Activated CD8-positive, alpha-beta T cell treated with anti-CD3 and anti-CD28 coated beads for 36 hours (primary cell): ENCODE data around the gene TLX3. TPM values are rescaled to one million over a fixed set of nuclear protein-coding genes. Genes with fewer than 3 reads are reported as not detected.

Source experiments
- ATAC-seq: fragments of 200-7000 bp; cut with Tn5 transposase; one replicate; pipeline ENCODE4 v1.10.0; 2021; ENCODE audit warnings: mild to moderate bottlenecking, moderate library complexity
- CTCF ChIA-PET: fragments of 350-600 bp; sonication (Branson Sonifier 250); formaldehyde crosslinking; loops from one replicate; lab custom pipeline; 2021; ENCODE audit warnings: antibody characterized with exemption; lab: Charles Lee
- POLR2A ChIA-PET: fragments of 350-600 bp; sonication (Branson Sonifier 250); formaldehyde crosslinking; loops from one replicate; lab custom pipeline; 2021; ENCODE audit warnings: antibody characterized with exemption; lab: Charles Lee
- DNase-seq: peaks from one replicate; pipeline ENCODE4 v3.0.0-alpha.2; 2020
- H3K27ac Mint-ChIP-seq: one replicate; pipeline ENCODE4 v1.8.0; 2021; ENCODE audit warnings: mild to moderate bottlenecking, mixed read lengths
- H3K27me3 Mint-ChIP-seq: one replicate; pipeline ENCODE4 v1.8.0; 2021; ENCODE audit warnings: mixed read lengths
- H3K36me3 Mint-ChIP-seq: one replicate; pipeline ENCODE4 v1.8.0; 2021; ENCODE audit warnings: low read depth, mixed read lengths
- H3K4me1 Mint-ChIP-seq: one replicate; pipeline ENCODE4 v1.8.0; 2021; ENCODE audit warnings: low read depth, mixed read lengths
- H3K4me3 Mint-ChIP-seq: one replicate; pipeline ENCODE4 v1.8.0; 2021; ENCODE audit warnings: mild to moderate bottlenecking, moderate library complexity, mixed read lengths
- H3K9me3 Mint-ChIP-seq: one replicate; pipeline ENCODE4 v1.8.0; 2021; ENCODE audit warnings: mixed read lengths
- CTCF ChIP-seq: fragments of 200-600 bp; IDR thresholded peaks from one replicate; pipeline ENCODE4 v1.8.0; 2022; ENCODE audit warnings: antibody characterized with exemption, mild to moderate bottlenecking
- intact Hi-C: fragments of 100-400 bp; cut with micrococcal nuclease; formaldehyde crosslinking; loops from one replicate; pipeline ENCODE4 v1.10.0; 2022
- total RNA-seq, 2 experiments: library from RNA; stranded (reverse); gene quantifications; one replicate each; pipeline ENCODE4 v1.2.3, GENCODE V29; 2021

Gene TLX3
- total RNA-seq, 2 experiments from 2014 or later, result not detected

GRCh38 chr5:171317230-171317629 lies 8.2 kb downstream of the TLX3 start:
- H3K36me3 Mint-ChIP-seq, result no peaks in the 10 kb centered on the region
- POLR2A ChIA-PET, result no interaction called here
- intact Hi-C loops, result no loop called here
- no peak overlapping the region for H3K4me3 Mint-ChIP-seq
- H3K9me3 Mint-ChIP-seq, result no peaks in the 10 kb centered on the region
- H3K27ac Mint-ChIP-seq, result no peak overlapping the region
- CTCF ChIA-PET, result no interaction called here
- ATAC-seq (no peak), DNase-seq (no peak)
- peaks cover 69% of the 10 kb centered on the region for H3K27me3 Mint-ChIP-seq
- H3K4me1 Mint-ChIP-seq, result peaks cover 17% of the 10 kb centered on the region
- no peak for TF ChIP-seq CTCF

GRCh38 chr5:171318026-171318425 lies 9.0 kb downstream of the TLX3 start:
- no peak overlapping the region for H3K4me3 Mint-ChIP-seq

GRCh38 chr5:171321447-171321846 lies 12.4 kb downstream of the TLX3 start:
- DNase-seq (no peak), ATAC-seq (no peak)
- peaks cover 2% of the 10 kb centered on the region for H3K4me1 Mint-ChIP-seq
- H3K36me3 Mint-ChIP-seq, result no peaks in the 10 kb centered on the region
- H3K27ac Mint-ChIP-seq, result no peak overlapping the region
- intact Hi-C loops, result no loop called here
- no peak for TF ChIP-seq CTCF
- H3K27me3 Mint-ChIP-seq, result peaks cover 51% of the 10 kb centered on the region
- ChIA-PET POLR2A (no interaction called here), CTCF (no interaction called here)
- H3K4me3 Mint-ChIP-seq, result no peak overlapping the region
- no peaks in the 10 kb centered on the region for H3K9me3 Mint-ChIP-seq

More at GRCh38 chr5:171318026-171318425, 9.0 kb downstream of the TLX3 start:
- Mint-ChIP-seq H3K27ac (no peak overlapping the region), H3K9me3 (no peaks in the 10 kb centered on the region), H3K4me1 (peaks cover 14% of the 10 kb centered on the region), H3K27me3 (peaks cover 63% of the 10 kb centered on the region), H3K36me3 (no peaks in the 10 kb centered on the region)
- ATAC-seq, result no peak
- no peak for DNase-seq
- ChIA-PET POLR2A (no interaction called here), CTCF (interaction anchor here (1.1 to 1.2 kb wide), 3 partner anchors 15 to 110 kb away, joined by 3 read pairs; no protein-coding TSS in a partner anchor)
- no peak for TF ChIP-seq CTCF
- intact Hi-C loops, result no loop called here

- no peaks in the 10 kb centered on the region for H3K9me3 Mint-ChIP-seq
- ATAC-seq, result no peak
- intact Hi-C loops, result no loop called here
- ChIA-PET POLR2A (no interaction called here), CTCF (interaction anchor here (0.9 to 1.6 kb wide), 2 partner anchors 20 to 115 kb away, joined by 4 to 8 read pairs; no protein-coding TSS in a partner anchor)
- H3K27ac Mint-ChIP-seq, result no peak overlapping the region
- no peaks in the 10 kb centered on the region for H3K4me1 Mint-ChIP-seq
- H3K27me3 Mint-ChIP-seq, result peaks cover 43% of the 10 kb centered on the region
- DNase-seq, result no peak
- no peaks in the 10 kb centered on the region for H3K36me3 Mint-ChIP-seq
- TF ChIP-seq CTCF, result no peak
- H3K4me3 Mint-ChIP-seq, result no peak overlapping the region
These were observed 13.5 kb downstream of the TLX3 start for GRCh38 chr5:171322527-171322926.

GRCh38 chr5:171323007-171323406 lies 14.0 kb downstream of the TLX3 start:
- POLR2A ChIA-PET, result no interaction called here
- peaks cover 38% of the 10 kb centered on the region for H3K27me3 Mint-ChIP-seq
- ATAC-seq, result no peak
- no peak overlapping the region for H3K27ac Mint-ChIP-seq
- no peak overlapping the region for H3K4me3 Mint-ChIP-seq
- TF ChIP-seq CTCF, result no peak
- no peaks in the 10 kb centered on the region for H3K9me3 Mint-ChIP-seq
- H3K4me1 Mint-ChIP-seq, result no peaks in the 10 kb centered on the region
- CTCF ChIA-PET, result interaction anchor here (0.9 to 1.6 kb wide), 2 partner anchors 19 to 116 kb away, joined by 4 to 8 read pairs; no protein-coding TSS in a partner anchor
- no peak for DNase-seq
- no peaks in the 10 kb centered on the region for H3K36me3 Mint-ChIP-seq
- intact Hi-C loops, result no loop called here
